IPS DF 6.9 (cell line): Measurements from ENCODE around the gene ARHGDIA.

Experiments used
- DNase-seq: peaks from one replicate; pipeline ENCODE4 v3.0.0-alpha.2; 2013; ENCODE audit warnings: low read depth, low spot score
- H3K27ac ChIP-seq: one replicate; pipeline ENCODE4 v1.5.1; 2013; ENCODE audit warnings: low read length, control low read depth
- H3K27me3 ChIP-seq: 2 replicates; pipeline ENCODE4 v1.6.1; 2013; ENCODE audit warnings: mild to moderate bottlenecking, low read length; ENCODE audit not compliant: control insufficient read depth, insufficient read depth
- H3K36me3 ChIP-seq: 2 replicates; pipeline ENCODE4 v1.6.1; 2013; ENCODE audit warnings: low read length; ENCODE audit not compliant: control insufficient read depth, insufficient read depth
- H3K4me1 ChIP-seq: 2 replicates; pipeline ENCODE4 v1.6.1; 2013; ENCODE audit warnings: low read length; ENCODE audit not compliant: control insufficient read depth, insufficient read depth
- H3K4me3 ChIP-seq: 2 replicates; pipeline ENCODE4 v1.5.1; 2013; ENCODE audit warnings: mild to moderate bottlenecking, low read length
- H3K9me3 ChIP-seq: 2 replicates; pipeline ENCODE4 v1.6.1; 2013; ENCODE audit warnings: low read length, inconsistent platforms; ENCODE audit not compliant: control insufficient read depth, insufficient read depth
- whole genome bisulfite sequencing: extraction: QIAGEN DNeasy Blood & Tissue Kit; methylation state at CpG from one replicate; pipeline ENCODE4 v1.1.7; 2013; ENCODE audit warnings: mixed read lengths, missing lambda C conversion rate; ENCODE audit not compliant: insufficient read length, insufficient coverage; 5-methylcytosine and 5-hydroxymethylcytosine counted together

ARHGDIA gene

GRCh38 chr17:81846743-81847689, 24.1 kb downstream of the ARHGDIA start:
- no peaks in the 10 kb centered on the region for H3K27me3 ChIP-seq
- H3K27ac ChIP-seq, result no peak overlapping the region
- no peak overlapping the region for H3K4me3 ChIP-seq
- peaks cover 54% of the 10 kb centered on the region for H3K36me3 ChIP-seq
- no peaks in the 10 kb centered on the region for H3K9me3 ChIP-seq
- WGBS, result no CpG with 5 or more reads among the region's 24 CpGs
- no peak for DNase-seq
- no peaks in the 10 kb centered on the region for H3K4me1 ChIP-seq

GRCh38 chr17:81845881-81846742, 25.0 kb downstream of the ARHGDIA start:
- no peak for DNase-seq
- Histone ChIP-seq H3K27me3 (no peaks in the 10 kb centered on the region), H3K4me1 (no peaks in the 10 kb centered on the region), H3K27ac (no peak overlapping the region), H3K4me3 (no peak overlapping the region), H3K36me3 (peaks cover 46% of the 10 kb centered on the region), H3K9me3 (no peaks in the 10 kb centered on the region)
- WGBS, result no CpG with 5 or more reads among the region's 38 CpGs

- H3K36me3 ChIP-seq, result peaks cover 46% of the 10 kb centered on the region
- no CpG with 5 or more reads among the region's 13 CpGs for WGBS
- no peaks in the 10 kb centered on the region for H3K27me3 ChIP-seq
These were observed 25.8 kb downstream of the ARHGDIA start for GRCh38 chr17:81845361-81845760.

GRCh38 chr17:81844887-81845286, 26.2 kb downstream of the ARHGDIA start:
- no CpG with 5 or more reads among the region's 13 CpGs for WGBS
- Histone ChIP-seq H3K4me3 (no peak overlapping the region), H3K27me3 (no peaks in the 10 kb centered on the region), H3K27ac (no peak overlapping the region), H3K36me3 (peaks cover 46% of the 10 kb centered on the region), H3K4me1 (no peaks in the 10 kb centered on the region), H3K9me3 (no peaks in the 10 kb centered on the region)
- no peak for DNase-seq

More at GRCh38 chr17:81845361-81845760, 25.8 kb downstream of the ARHGDIA start:
- Histone ChIP-seq H3K9me3 (no peaks in the 10 kb centered on the region), H3K4me1 (no peaks in the 10 kb centered on the region), H3K27ac (no peak overlapping the region), H3K4me3 (no peak overlapping the region)
- DNase-seq, result no peak

- H3K36me3 ChIP-seq, result peaks cover 46% of the 10 kb centered on the region
- no peaks in the 10 kb centered on the region for H3K9me3 ChIP-seq
- WGBS, result no CpG with 5 or more reads among the region's 14 CpGs
- no peak overlapping the region for H3K4me3 ChIP-seq
- no peak overlapping the region for H3K27ac ChIP-seq
- no peak for DNase-seq
- H3K4me1 ChIP-seq, result no peaks in the 10 kb centered on the region
- H3K27me3 ChIP-seq, result no peaks in the 10 kb centered on the region
These were observed 26.7 kb downstream of the ARHGDIA start for GRCh38 chr17:81844327-81844851.

- Histone ChIP-seq H3K4me3 (no peak overlapping the region), H3K36me3 (peaks cover 46% of the 10 kb centered on the region), H3K27me3 (no peaks in the 10 kb centered on the region), H3K4me1 (no peaks in the 10 kb centered on the region), H3K9me3 (no peaks in the 10 kb centered on the region), H3K27ac (no peak overlapping the region)
- no CpG with 5 or more reads among the region's 30 CpGs for WGBS
- DNase-seq, result no peak
These were observed 27.3 kb downstream of the ARHGDIA start for GRCh38 chr17:81843713-81844326.

- Histone ChIP-seq H3K27me3 (no peaks in the 10 kb centered on the region), H3K4me1 (no peaks in the 10 kb centered on the region), H3K4me3 (no peak overlapping the region), H3K9me3 (no peaks in the 10 kb centered on the region), H3K27ac (no peak overlapping the region), H3K36me3 (peaks cover 46% of the 10 kb centered on the region)
- WGBS, result no CpG with 5 or more reads among the region's 21 CpGs
- no peak for DNase-seq
These were observed 28.2 kb downstream of the ARHGDIA start for GRCh38 chr17:81842725-81843504.

GRCh38 chr17:81842378-81842724, 28.8 kb downstream of the ARHGDIA start:
- H3K9me3 ChIP-seq, result no peaks in the 10 kb centered on the region
- no peaks in the 10 kb centered on the region for H3K27me3 ChIP-seq
- peaks cover 45% of the 10 kb centered on the region for H3K36me3 ChIP-seq
- no peaks in the 10 kb centered on the region for H3K4me1 ChIP-seq
- H3K4me3 ChIP-seq, result no peak overlapping the region
- DNase-seq, result no peak
- H3K27ac ChIP-seq, result no peak overlapping the region
- no CpG with 5 or more reads among the region's 11 CpGs for WGBS

- peaks cover 40% of the 10 kb centered on the region for H3K36me3 ChIP-seq
- H3K27ac ChIP-seq, result no peak overlapping the region
- H3K4me3 ChIP-seq, result no peak overlapping the region
- WGBS, result no CpG with 5 or more reads among the region's 15 CpGs
- DNase-seq, result no peak
- H3K9me3 ChIP-seq, result no peaks in the 10 kb centered on the region
- no peaks in the 10 kb centered on the region for H3K4me1 ChIP-seq
- H3K27me3 ChIP-seq, result no peaks in the 10 kb centered on the region
These were observed 29.3 kb downstream of the ARHGDIA start for GRCh38 chr17:81841866-81842265.
